GM19372 (cell line): ENCODE results near the gene COX6B1.
"Not testable (repeated sequence)": the region's sequence is repeated elsewhere in the genome, so short reads cannot be mapped to it uniquely, and the experiment has no call there.

ENCODE experiments used
- ATAC-seq: cut with Tn5 transposase; IDR thresholded peaks from one replicate; pipeline ENCODE4 v1.9.1; 2021; ENCODE audit warnings: mild to moderate bottlenecking, low read depth, moderate library complexity; ENCODE audit not compliant: unreplicated experiment

The COX6B1 gene

DNA sequence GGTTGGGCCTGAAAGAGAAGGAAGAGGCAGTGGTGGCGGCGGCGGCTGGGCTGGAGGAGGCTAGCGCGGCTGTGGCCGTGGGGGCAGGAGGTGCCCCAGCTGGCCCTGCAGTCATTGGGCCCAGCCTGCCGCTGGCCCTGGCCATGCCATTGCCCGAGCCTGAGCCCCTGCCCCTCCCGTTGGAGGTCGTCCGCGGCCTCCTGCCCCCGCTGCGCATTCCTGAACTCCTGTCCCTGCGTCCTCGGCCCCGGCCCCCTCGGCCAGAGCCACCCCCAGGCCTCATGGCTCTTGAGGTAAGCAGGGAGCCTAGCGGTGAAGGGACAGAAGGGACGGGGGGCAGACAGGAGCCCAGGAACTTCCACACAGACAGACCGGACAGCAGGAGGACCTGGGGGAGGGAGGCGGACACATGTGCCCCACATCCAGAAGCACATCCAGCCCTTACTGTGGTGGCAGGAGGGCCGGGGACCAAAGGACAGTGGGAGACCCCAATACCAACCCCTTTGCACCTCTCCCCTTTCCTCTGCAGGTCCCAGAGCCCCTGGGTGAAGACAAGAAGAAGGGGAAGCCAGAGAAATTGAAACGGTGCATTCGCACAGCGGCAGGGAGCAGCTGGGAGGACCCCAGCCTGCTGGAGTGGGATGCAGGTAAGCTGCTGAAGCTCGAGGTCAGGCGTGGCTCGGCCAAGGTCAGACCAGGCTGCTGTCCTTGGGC, 14.2 kb upstream of the COX6B1 start:
- no peak for ATAC-seq

- no peak for ATAC-seq
These were observed 11.5 kb upstream of the COX6B1 start for GRCh38 chr19:35636651-35637050.

- ATAC-seq, result no peak
These were observed 11.0 kb upstream of the COX6B1 start for GRCh38 chr19:35637165-35637564.

DNA sequence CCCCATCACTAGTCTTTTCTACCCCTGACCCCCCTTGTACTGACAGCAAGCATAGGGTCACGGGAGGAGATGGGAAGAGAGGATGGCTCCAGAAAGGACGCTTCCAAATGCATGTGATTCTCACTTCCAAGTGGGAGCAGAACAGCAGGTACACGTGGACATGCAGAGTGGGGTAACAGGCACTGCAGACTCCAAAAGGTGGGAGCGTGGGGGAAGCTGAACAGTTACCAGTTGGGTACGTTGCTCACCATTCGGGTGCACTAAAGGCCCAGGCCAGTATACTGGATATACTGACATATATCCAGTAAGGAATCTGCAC, 8.8 kb upstream of the COX6B1 start:
- no peak for ATAC-seq

DNA sequence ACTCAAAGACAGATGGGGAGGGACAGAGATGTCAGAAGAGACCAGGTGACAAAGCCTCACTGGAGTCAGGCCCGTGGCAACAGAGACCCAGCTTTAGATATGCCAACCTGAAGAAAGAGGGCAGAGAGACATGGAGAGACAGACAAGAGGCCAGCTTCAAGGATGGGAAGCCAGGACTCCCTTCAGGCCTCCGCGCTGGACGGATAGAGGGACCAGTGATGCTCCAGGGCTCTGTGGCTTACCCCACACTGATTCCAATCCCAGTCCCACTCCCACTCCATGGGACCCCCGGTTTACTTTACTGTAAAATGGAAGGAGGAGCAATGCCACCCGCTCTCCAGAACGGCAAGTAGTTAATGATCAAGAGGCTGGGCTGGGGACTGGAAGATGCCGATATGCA, 8.3 kb upstream of the COX6B1 start:
- no peak for ATAC-seq

GRCh38 chr19:35641515-35642151, 6.5 kb upstream of the COX6B1 start, which contains the start of gene ETV2:
TSS of gene ETV2 (plus strand) at chr19:35641745. CDS start at chr19:35642461, 716 bp downstream.
- ATAC-seq, result no peak

DNA sequence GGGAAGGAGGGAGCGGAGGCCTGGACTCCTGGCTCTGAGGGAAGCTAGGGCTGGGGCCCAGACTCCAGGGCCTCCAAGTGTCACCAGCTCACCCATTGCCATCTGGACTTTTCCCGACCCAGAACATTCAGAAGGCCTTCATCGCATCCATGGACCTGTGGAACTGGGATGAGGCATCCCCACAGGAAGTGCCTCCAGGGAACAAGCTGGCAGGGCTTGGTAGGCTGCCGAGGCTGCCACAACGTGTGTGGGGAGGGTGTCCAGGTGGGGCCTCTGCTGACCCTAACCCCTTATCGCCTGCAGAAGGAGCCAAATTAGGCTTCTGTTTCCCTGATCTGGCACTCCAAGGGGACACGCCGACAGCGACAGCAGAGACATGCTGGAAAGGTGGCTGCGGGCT, 5.8 kb upstream of the COX6B1 start:
- ATAC-seq, result no peak

- no peak for ATAC-seq
These were observed 5.3 kb upstream of the COX6B1 start for GRCh38 chr19:35642798-35643254.

DNA sequence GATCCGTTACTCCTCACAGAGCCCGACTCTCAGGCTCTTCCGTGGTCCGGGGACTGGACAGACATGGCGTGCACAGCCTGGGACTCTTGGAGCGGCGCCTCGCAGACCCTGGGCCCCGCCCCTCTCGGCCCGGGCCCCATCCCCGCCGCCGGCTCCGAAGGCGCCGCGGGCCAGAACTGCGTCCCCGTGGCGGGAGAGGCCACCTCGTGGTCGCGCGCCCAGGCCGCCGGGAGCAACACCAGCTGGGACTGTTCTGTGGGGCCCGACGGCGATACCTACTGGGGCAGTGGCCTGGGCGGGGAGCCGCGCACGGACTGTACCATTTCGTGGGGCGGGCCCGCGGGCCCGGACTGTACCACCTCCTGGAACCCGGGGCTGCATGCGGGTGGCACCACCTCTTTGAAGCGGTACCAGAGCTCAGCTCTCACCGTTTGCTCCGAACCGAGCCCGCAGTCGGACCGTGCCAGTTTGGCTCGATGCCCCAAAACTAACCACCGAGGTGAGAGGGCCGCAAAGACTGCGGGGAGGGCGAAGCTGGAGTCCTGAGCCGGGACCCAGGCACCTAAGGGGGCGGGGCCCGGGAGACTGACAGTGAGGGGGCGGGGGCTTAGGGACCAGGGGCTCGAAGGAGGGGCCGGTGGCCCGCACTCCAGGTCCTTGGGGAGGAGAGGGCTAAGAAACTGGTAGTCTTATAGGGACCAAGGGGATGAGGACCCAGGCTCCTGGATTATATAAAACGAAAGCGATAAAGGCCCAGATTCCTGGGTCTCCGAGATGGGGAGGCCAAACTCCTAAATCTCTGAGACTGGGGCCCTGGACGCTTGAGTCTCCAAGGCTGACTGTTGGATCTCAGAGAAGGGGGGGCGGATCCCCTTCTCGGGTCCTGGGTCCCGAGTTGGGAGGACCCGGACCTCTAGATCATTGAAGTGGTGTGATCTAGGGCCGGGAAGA, 4.6 kb upstream of the COX6B1 start:
- ATAC-seq, result peak; percentile 38

DNA sequence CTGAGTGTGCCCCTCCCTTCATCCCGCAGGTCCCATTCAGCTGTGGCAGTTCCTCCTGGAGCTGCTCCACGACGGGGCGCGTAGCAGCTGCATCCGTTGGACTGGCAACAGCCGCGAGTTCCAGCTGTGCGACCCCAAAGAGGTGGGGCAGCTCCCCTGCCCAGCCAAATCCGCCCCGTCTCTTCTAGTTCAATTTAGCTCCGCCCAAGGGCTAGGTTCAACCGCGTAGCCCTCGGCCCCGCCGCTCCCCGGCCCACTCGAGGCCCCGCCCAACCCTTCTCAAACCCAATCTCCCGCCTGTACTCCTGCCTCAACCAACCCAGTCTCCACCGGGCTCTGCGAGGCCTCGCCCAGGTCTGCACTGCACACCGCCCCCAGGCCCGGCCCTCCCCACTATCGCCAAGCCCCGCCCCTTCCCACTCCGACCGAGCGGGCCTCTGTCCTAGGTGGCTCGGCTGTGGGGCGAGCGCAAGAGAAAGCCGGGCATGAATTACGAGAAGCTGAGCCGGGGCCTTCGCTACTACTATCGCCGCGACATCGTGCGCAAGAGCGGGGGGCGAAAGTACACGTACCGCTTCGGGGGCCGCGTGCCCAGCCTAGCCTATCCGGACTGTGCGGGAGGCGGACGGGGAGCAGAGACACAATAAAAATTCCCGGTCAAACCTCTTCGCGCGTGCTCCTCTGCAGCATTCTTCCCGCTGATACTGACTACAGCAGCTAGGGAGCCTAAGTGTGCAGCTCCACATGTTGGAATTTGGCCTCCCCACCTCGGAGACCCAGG, 3.7 kb upstream of the COX6B1 start:
- peak; percentile 53 for ATAC-seq

DNA sequence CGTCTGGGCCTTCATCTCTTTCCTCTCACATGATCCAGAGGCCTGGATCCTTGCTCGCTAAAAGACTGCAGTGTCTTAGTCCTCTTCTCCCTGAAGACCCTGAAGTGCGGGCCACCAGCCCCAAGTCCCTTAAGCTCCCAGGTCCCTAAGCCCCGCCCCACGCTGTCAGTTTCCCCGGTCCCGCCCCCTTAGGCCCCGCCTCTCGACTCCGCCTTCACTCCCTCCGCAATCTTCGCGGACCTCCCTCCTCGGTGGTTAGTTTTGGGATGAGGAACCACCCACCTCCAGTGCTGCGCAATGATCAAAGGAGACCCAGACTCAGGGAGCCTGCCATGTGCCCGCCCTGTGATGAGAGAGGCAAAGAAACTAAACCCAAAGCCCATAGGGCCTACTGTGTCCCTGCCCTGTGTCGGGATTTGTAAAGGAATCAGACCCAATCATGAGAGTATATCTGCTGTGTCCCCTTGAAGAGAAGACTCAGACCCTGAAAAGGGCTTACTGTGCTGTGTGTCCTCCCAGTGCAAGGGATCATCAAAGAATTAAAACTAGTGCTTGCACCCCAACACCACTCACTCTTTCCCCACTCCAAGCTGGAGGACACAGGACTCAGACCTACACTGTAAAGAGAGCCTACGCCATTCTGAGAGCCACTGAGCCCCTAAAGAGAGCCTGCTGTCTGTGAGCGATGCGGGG, 3.0 kb upstream of the COX6B1 start:
- no peak for ATAC-seq

GRCh38 chr19:35645680-35646511, 2.2 kb upstream of the COX6B1 start:
- no peak for ATAC-seq

DNA sequence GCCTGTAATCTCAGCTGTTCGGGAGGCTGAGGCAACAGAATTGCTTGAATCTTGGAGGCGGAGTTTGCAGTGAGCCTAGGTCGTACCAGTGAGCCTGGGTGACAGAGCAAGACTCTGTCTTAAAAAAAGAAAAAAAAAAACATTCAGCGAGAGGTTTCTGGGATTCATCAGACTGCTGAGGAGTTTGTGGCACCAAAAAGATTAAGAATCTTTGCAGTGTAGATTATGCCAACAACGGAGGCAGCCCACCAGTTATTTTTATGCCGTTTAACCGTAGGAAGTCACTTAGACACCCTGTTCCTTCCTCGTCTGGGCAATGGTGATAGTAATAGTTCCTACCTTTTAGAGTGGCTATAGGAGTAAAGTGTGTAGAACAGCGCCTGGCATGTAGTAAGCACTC, 2.5 kb downstream of the COX6B1 start:
- ATAC-seq, result no peak

DNA sequence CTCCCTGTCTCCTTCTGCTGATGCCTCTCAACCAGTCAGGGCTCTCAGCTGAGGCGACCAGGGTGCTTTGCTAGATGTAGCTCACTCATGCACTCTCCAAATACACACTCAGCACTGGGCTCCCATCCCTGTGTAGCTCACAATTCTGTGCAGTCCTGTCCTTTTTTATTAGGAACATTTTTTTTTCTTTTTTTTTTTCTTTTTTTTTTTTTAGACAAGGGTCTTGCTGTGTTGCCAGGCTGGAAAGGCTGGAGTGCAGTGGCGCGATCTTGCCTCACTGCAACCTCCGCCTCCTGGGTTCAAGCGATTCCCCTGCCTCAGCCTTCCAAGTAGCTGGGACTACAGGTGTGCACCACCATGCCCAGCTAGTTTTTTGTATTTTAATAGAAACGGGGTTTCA, 6.7 kb downstream of the COX6B1 start:
- ATAC-seq, result not testable (repeated sequence)

GRCh38 chr19:35655600-35655999, 7.5 kb downstream of the COX6B1 start:
- ATAC-seq, result no peak

GRCh38 chr19:35656700-35657099, 8.6 kb downstream of the COX6B1 start:
- ATAC-seq, result no peak

GRCh38 chr19:35657904-35658700, 10.0 kb downstream of the COX6B1 start:
- no peak for ATAC-seq

DNA sequence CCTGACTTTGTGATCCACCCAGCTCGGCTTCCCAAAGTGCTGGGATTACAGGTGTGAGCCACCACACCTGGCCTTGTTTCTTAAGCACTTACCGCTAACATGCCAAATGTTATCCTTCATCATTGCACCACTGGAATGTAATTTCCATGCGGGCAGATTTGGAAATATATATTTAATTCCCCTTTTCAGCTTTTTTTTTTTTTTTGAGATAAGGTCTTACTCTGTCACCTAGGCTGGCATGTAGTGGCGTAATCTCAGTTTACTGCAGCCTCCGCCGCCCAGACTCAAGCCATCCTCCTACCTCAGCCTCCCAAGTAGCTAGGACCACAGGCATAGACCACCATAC, 13.8 kb downstream of the COX6B1 start:
- ATAC-seq, result no peak
